NK-92 (cell line): ENCODE data around the gene STRIP2.
"Not testable (repeated sequence)": the region's sequence is repeated elsewhere in the genome, so short reads cannot be mapped to it uniquely, and the experiment has no call there.

Experiments
- DNase-seq: peaks from one replicate; lab custom pipeline; 2025; ENCODE audit not compliant: unreplicated experiment; lab: John Stamatoyannopoulos, UW

STRIP2 gene

GRCh38 chr7:129422727-129423126 is 11.5 kb upstream of the STRIP2 start:
- no peak for DNase-seq

GRCh38 chr7:129423700-129424410 is 10.4 kb upstream of the STRIP2 start:
- no peak for DNase-seq

- DNase-seq: no peak
Measured at GRCh38 chr7:129426482-129426881, 7.8 kb upstream of the STRIP2 start.

DNA sequence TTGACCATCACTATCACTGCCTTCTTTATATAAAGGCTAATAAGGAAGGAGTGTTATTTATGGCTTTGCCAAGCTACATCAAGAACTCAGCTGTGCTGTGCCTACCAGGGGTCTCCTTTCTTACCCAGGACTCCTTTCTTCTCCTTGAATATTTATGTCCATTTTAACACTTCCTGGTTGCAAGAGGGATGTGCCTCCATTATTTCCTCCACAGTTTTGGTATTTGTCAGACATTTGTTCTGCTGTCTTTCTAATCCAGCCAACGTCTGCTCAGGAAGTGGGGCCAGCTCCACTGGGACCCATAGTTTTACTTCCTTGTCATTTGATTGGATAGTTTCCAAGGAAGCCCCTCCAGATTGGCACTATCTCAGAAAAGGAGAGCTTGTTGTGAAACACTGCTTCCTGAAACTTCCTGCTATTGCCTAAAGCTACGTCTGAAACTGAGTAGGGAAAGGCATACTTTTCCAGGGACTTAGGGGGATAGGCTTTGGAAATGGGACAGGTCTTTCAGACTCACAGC is 6.6 kb upstream of the STRIP2 start:
- no peak for DNase-seq

DNA sequence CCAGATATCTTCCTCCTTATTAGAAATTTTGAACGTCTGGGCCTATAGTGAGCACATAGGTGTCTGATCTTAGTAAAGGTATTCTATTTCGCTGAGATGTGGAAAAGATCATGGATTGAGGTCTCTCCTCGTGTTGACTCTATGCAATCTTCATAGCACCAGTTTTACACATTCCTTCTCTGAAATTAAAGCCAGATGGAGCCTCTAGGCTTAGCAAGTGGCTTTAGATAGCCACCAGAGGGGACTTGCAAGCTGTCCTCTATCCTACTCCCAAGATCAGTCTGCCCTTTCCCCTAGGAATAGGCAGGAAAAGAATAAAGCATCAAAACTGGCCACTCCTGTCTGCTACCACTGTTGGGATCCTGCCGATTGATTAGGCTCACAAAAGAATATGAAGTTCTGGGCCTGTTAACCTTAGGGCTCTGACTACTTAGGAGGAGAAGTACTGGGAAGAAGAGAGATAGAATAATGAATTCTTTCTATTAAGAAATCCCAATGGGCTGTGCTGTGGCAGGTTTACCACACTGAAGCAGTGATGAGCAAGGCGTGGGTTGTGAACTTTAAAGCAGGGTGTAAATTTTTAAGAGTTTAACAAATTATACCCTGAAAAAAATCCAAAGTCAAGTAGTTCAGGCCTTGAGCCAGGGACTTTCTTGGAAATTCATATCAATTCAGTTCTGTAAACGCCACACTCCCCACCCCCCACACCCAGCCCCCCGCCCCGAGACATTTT is 2.2 kb upstream of the STRIP2 start:
- DNase-seq: no peak

- DNase-seq: no peak
Measured at GRCh38 chr7:129434675-129435318, 565 bp downstream of the STRIP2 start.

DNA sequence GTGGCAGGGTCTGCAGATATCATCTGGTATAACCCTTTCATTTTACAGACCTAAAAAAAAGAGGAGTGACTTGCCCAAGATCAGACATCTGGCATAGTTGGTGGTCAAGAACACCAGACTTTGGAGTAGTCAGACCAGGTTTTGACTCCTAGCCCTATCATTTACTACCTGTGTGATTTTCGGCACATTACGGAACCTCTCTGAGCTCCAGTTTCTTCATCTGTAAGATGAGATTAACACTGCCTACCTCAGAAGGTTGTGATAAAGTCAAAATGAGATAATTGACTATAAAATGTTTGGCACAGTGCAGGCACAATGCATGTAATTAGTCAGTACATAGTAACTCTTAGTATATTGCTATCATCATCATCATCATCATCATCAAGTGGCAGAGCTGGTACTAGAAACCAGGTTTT is 1.2 kb downstream of the STRIP2 start:
- no peak for DNase-seq

- DNase-seq: no peak
Measured at GRCh38 chr7:129436335-129436923, 2.2 kb downstream of the STRIP2 start.

DNA sequence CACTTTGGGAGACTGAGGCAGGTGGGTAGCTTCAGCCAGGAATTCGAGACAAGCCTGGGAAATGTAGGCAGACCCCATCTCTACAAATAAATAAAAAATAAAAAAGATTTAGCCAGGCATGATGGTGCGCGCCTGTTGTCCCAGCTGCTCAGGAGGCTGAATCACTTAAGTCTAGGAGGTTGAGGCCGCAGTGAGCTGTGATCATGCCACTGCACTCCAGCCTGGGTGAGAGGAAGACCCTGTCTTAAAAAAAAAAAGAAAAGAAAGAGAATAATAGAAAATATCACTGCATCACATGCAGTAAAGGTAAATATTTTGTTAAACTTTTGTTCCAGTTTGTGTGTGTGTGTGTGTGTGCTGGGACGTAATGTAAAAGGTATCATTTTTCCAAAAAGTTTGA is 3.0 kb downstream of the STRIP2 start:
- no peak for DNase-seq

- no peak for DNase-seq
Measured at GRCh38 chr7:129438281-129438838, 4.1 kb downstream of the STRIP2 start.

- no peak for DNase-seq
Measured at GRCh38 chr7:129438839-129439651, 4.8 kb downstream of the STRIP2 start.

GRCh38 chr7:129439963-129440625 is 5.9 kb downstream of the STRIP2 start:
- DNase-seq: no peak

DNA sequence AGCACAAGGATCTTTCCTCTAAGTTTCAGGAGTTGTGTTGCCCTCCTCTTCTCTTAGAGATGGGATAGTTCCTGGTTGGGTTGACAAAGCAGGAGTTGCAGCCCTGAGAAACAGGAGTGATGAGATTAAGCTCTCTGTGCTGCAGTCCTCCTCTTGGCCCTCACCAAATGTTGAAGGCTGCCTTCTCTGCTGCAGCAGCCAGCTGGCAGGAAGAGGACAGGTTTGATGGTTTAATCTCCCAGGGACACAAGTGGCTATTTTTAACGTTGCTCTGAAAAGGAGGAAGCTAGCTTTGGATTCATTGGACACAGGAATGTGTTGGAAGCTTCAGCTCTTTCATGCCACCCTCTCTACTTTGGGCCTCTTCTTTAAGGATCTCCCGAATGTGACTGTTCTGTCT is 9.4 kb downstream of the STRIP2 start:
- DNase-seq: no peak

DNA sequence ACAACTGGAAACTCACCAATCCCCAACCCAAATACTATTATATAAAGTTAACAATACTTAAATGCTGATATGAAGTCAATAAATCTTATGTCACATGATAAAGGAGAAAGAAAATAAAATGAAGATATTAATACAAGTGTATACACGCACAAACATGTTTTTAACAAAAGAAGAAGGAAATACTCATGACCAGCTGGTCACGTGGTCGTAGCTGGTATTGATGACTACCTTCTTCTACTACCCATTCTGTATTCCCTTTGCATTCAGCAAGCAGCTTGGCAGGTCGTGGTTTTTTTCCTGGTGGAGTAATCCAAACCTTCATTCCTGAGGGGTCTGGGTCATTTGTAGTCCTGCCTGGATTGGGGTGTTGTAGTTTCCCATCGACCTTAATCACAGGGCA is 10.5 kb downstream of the STRIP2 start:
- DNase-seq: not testable (repeated sequence)

DNA sequence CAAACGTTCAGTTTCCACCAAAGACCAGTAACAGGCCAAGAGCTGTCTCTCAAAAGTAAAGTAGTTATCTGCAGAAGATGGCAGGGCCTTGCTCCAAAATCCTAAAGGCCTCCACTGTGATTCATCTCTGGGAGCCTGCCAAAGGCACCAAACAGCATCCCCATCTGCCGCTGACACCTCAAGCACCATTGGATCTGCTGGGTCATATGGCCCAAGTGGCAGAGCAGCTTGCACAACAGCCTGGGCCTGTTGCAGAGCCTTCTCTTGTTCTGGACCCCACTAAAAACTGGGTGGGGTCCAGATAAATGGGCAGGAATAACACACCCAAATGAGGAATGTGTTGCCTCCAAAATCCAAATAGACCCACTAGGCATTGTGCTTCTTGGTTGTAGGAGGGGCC is 12.7 kb downstream of the STRIP2 start:
- not testable (repeated sequence) for DNase-seq

GRCh38 chr7:129447445-129447844 is 13.2 kb downstream of the STRIP2 start:
- not testable (repeated sequence) for DNase-seq

DNA sequence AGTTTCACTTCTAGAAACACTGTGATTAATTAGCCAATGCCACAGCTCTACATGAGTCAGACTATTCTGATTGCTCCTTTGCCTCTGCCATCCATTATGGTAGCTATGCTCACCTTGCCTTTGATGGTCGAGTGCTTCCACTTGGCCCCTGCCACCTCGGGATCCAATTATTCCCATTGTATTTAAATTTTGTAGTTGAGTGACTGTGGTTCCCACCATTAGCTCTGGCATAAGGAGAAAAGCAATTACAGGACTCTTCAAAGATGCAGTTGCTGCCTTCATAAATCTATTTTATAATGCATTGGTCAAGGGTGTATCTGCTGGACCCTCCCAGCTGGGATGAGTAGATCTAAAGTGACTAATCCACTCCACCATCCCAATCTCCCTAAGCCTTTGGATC is 14.4 kb downstream of the STRIP2 start:
- not testable (repeated sequence) for DNase-seq

GRCh38 chr7:129450295-129450694 is 16.1 kb downstream of the STRIP2 start:
- DNase-seq: no peak

- no peak for DNase-seq
Measured at GRCh38 chr7:129452589-129453231, 18.5 kb downstream of the STRIP2 start.
